H9 (cell line): ENCODE measurements around the gene BMERB1. TPM values are rescaled to one million over a fixed set of nuclear protein-coding genes. Genes with fewer than 3 reads are reported as not detected.

Source experiments
- DNase-seq: peaks from one replicate; pipeline ENCODE4 v3.0.0-alpha.2; 2017
- H2AFZ ChIP-seq: one replicate; pipeline ENCODE4 v1.6.1; 2013; ENCODE audit warnings: mild to moderate bottlenecking, low read length, control low read depth, moderate library complexity
- H2AK5ac ChIP-seq: 2 replicates; pipeline ENCODE4 v1.6.1; 2013; ENCODE audit warnings: low read length, control low read depth, mixed read lengths; ENCODE audit not compliant: insufficient read length
- H2BK120ac ChIP-seq: one replicate; pipeline ENCODE4 v1.6.1; 2013; ENCODE audit warnings: low read depth, mild to moderate bottlenecking, low read length, control low read depth, inconsistent platforms; ENCODE audit not compliant: poor library complexity, severe bottlenecking
- H2BK12ac ChIP-seq: 2 replicates; pipeline ENCODE4 v1.6.1; 2013; ENCODE audit warnings: low read length, control low read depth, mixed read lengths, low read depth; ENCODE audit not compliant: insufficient read length
- H2BK15ac ChIP-seq: 2 replicates; pipeline ENCODE4 v1.6.1; 2013; ENCODE audit warnings: low read depth, low read length, control low read depth
- H2BK20ac ChIP-seq: one replicate; pipeline ENCODE4 v1.6.1; 2013; ENCODE audit warnings: low read depth, mild to moderate bottlenecking, low read length, control low read depth, inconsistent platforms; ENCODE audit not compliant: poor library complexity, severe bottlenecking
- H2BK5ac ChIP-seq: 2 replicates; pipeline ENCODE4 v1.6.1; 2013; ENCODE audit warnings: low read length, control low read depth, mixed read lengths; ENCODE audit not compliant: insufficient read length
- H3K14ac ChIP-seq: 2 replicates; pipeline ENCODE4 v1.6.1; 2013; ENCODE audit warnings: low read length, control low read depth; ENCODE audit not compliant: insufficient read depth
- H3K18ac ChIP-seq: 2 replicates; pipeline ENCODE4 v1.6.1; 2013; ENCODE audit warnings: low read depth, mild to moderate bottlenecking, mixed read lengths, low read length, control low read depth; ENCODE audit not compliant: insufficient read length
- H3K23ac ChIP-seq: 2 replicates; pipeline ENCODE4 v1.6.1; 2013; ENCODE audit warnings: low read length, control low read depth, mixed read lengths, low read depth; ENCODE audit not compliant: insufficient read length
- H3K23me2 ChIP-seq: 2 replicates; pipeline ENCODE4 v1.6.1; 2013; ENCODE audit warnings: low read depth, mild to moderate bottlenecking, mixed read lengths, low read length, control low read depth; ENCODE audit not compliant: insufficient read length, poor library complexity, severe bottlenecking
- H3K27ac ChIP-seq: 2 replicates; pipeline ENCODE4 v1.5.1; 2013; ENCODE audit warnings: low read length, control low read depth, mixed read lengths, low read depth; ENCODE audit not compliant: insufficient read length
- H3K27me3 ChIP-seq: 2 replicates; pipeline ENCODE4 v1.6.1; 2013; ENCODE audit warnings: low read length, control low read depth, inconsistent platforms; ENCODE audit not compliant: insufficient read depth
- H3K4ac ChIP-seq: 2 replicates; pipeline ENCODE4 v1.6.1; 2013; ENCODE audit warnings: low read depth, mild to moderate bottlenecking, control low read depth, inconsistent platforms, low read length, moderate library complexity
- H3K4me1 ChIP-seq: 2 replicates; pipeline ENCODE4 v1.6.1; 2013; ENCODE audit warnings: low read length, control low read depth, inconsistent platforms; ENCODE audit not compliant: insufficient read depth
- H3K4me2 ChIP-seq: 2 replicates; pipeline ENCODE4 v1.6.1; 2013; ENCODE audit warnings: low read length, control low read depth, mixed read lengths; ENCODE audit not compliant: insufficient read length, insufficient read depth
- H3K56ac ChIP-seq: 2 replicates; pipeline ENCODE4 v1.6.1; 2013; ENCODE audit warnings: low read depth, mild to moderate bottlenecking, mixed read lengths, low read length, control low read depth; ENCODE audit not compliant: insufficient read length
- H3K79me1 ChIP-seq: 2 replicates; pipeline ENCODE4 v1.6.1; 2013; ENCODE audit warnings: low read depth, mild to moderate bottlenecking, moderate library complexity, low read length, control low read depth, inconsistent platforms; ENCODE audit not compliant: insufficient read depth, poor library complexity, severe bottlenecking
- H3K79me2 ChIP-seq: 2 replicates; pipeline ENCODE4 v1.6.1; 2013; ENCODE audit warnings: low read length, control low read depth, inconsistent platforms; ENCODE audit not compliant: insufficient read depth
- H3K9ac ChIP-seq: 2 replicates; pipeline ENCODE4 v1.6.1; 2013; ENCODE audit warnings: low read length, control low read depth, mixed read lengths; ENCODE audit not compliant: insufficient read length; ENCODE audit errors: extremely low read depth
- H3K9me3 ChIP-seq: one replicate; pipeline ENCODE4 v1.6.1; 2013; ENCODE audit warnings: low read depth, low read length, inconsistent platforms; ENCODE audit not compliant: control insufficient read depth
- H3T11ph ChIP-seq: one replicate; pipeline ENCODE4 v1.6.1; 2013; ENCODE audit warnings: mild to moderate bottlenecking, low read length, control low read depth, inconsistent platforms
- H4K20me1 ChIP-seq: one replicate; pipeline ENCODE4 v1.6.1; 2013; ENCODE audit not compliant: control insufficient read depth, insufficient read length, insufficient read depth
- H4K5ac ChIP-seq: 2 replicates; pipeline ENCODE4 v1.6.1; 2013; ENCODE audit warnings: low read depth, mild to moderate bottlenecking, mixed read lengths, low read length, control low read depth; ENCODE audit not compliant: insufficient read length
- H4K8ac ChIP-seq: replicated peaks from 2 replicates; pipeline ENCODE4 v1.6.1; 2013; ENCODE audit warnings: low read length, control low read depth, mixed read lengths, low read depth; ENCODE audit not compliant: insufficient read length
- H4K91ac ChIP-seq: 2 replicates; pipeline ENCODE4 v1.6.1; 2013; ENCODE audit warnings: low read depth, mild to moderate bottlenecking, moderate library complexity, mixed read lengths, low read length, control low read depth; ENCODE audit not compliant: insufficient read length
- H3K27ac Mint-ChIP-seq, 3 experiments: 2 replicates in 2 of 3; 3 replicates in 1 of 3; pipeline ENCODE4 v1.8.0; 2020 to 2021; ENCODE audit warnings: mixed read lengths in 3 of 3, mild to moderate bottlenecking in 1 of 3, moderate library complexity in 1 of 3
- H3K27me3 Mint-ChIP-seq: 2 replicates; pipeline ENCODE4 v1.8.0; 2021; ENCODE audit warnings: low read depth, mild to moderate bottlenecking, moderate library complexity, mixed read lengths
- H3K36me3 Mint-ChIP-seq, 3 experiments: 2 replicates in 2 of 3; 3 replicates in 1 of 3; pipeline ENCODE4 v1.8.0; 2020 to 2021; ENCODE audit warnings: low read depth in 3 of 3, mixed read lengths in 3 of 3; ENCODE audit not compliant: insufficient read depth in 1 of 3
- H3K4me1 Mint-ChIP-seq, 2 experiments: 2 replicates each; pipeline ENCODE4 v1.8.0; 2020; ENCODE audit warnings: mixed read lengths in 2 of 2
- H3K4me3 Mint-ChIP-seq, 2 experiments: 2 replicates in 1 of 2; 3 replicates in 1 of 2; pipeline ENCODE4 v1.8.0; 2020 to 2021; ENCODE audit warnings: mild to moderate bottlenecking in 2 of 2, mixed read lengths in 2 of 2, moderate library complexity in 1 of 2
- H3K9me3 Mint-ChIP-seq, 2 experiments: 2 replicates in 1 of 2; 3 replicates in 1 of 2; pipeline ENCODE4 v1.8.0; 2020; ENCODE audit warnings: mild to moderate bottlenecking in 2 of 2, mixed read lengths in 2 of 2, moderate library complexity in 1 of 2
- WGBS: extraction: QIAGEN DNeasy Blood & Tissue Kit; methylation state at CpG from one replicate; pipeline ENCODE4 v1.1.7; 2013; ENCODE audit warnings: missing lambda C conversion rate, low lambda C conversion rate, mixed read lengths; ENCODE audit not compliant: insufficient read length; ENCODE audit errors: extremely low coverage; 5-methylcytosine and 5-hydroxymethylcytosine counted together
- total RNA-seq: library from RNA; stranded (reverse); gene quantifications from 2 replicates; pipeline ENCODE4 v1.2.1, GENCODE V29; 2021
- TF ChIP-seq, protein P1 (sequence below): fragments of 200-600 bp; sonication (generic); conservative IDR thresholded peaks from 3 replicates; pipeline ENCODE4 v1.8.0; 2021; ENCODE audit warnings: antibody characterized with exemption, mild to moderate bottlenecking

Gene BMERB1
- total RNA-seq, 1 experiment from 2014 or later: 19.5 TPM

DNA sequence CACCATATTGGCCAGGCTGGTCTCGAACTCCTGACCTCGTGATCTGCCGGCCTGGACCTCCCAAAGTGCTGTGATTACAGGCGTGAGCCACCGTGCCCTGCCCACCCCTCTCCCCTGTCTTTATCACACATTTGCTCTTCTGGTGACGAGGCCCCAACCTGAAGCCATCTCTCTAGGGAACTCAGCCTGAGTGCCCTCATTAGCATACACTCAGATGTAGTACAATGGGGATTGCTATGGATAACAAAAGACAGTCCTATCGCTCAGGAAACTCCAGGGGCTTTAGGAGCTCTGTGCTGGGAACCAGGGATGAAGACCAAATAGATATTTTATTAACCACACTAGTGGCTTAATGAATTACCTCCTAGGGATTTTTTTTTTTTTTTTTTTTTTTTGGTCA is 107.9 kb downstream of the BMERB1 start:
- H3T11ph ChIP-seq: no peak overlapping the region
- no peaks in the 10 kb centered on the region for H4K20me1 ChIP-seq
- H3K23ac ChIP-seq: no peak overlapping the region
- no peaks in the 10 kb centered on the region for H3K23me2 ChIP-seq
- peak; percentile 62 for DNase-seq
- no peak overlapping the region for H3K4ac ChIP-seq
- no peak overlapping the region for H2BK12ac ChIP-seq
- H3K14ac ChIP-seq: no peak overlapping the region
- H3K18ac ChIP-seq: no peak overlapping the region
- Mint-ChIP-seq H3K9me3 (peaks cover 16 to 17% of the 10 kb centered on the region in 2 experiments), H3K4me1 (peaks cover 20 to 23% of the 10 kb centered on the region in 2 experiments), H3K27me3 (no peaks in the 10 kb centered on the region), H3K27ac (peak overlapping the region; percentile 19 to 78 (median 58); a peak in 4 of 7 replicates), H3K36me3 (peaks cover 0 to 20% (median 18%) of the 10 kb centered on the region in 3 experiments; a peak in 6 of 7 replicates), H3K4me3 (no peak overlapping the region; a peak in 1 of 5 replicates)
- H4K5ac ChIP-seq: no peak overlapping the region
- H3K56ac ChIP-seq: no peak overlapping the region
- TF ChIP-seq, protein P1, sequence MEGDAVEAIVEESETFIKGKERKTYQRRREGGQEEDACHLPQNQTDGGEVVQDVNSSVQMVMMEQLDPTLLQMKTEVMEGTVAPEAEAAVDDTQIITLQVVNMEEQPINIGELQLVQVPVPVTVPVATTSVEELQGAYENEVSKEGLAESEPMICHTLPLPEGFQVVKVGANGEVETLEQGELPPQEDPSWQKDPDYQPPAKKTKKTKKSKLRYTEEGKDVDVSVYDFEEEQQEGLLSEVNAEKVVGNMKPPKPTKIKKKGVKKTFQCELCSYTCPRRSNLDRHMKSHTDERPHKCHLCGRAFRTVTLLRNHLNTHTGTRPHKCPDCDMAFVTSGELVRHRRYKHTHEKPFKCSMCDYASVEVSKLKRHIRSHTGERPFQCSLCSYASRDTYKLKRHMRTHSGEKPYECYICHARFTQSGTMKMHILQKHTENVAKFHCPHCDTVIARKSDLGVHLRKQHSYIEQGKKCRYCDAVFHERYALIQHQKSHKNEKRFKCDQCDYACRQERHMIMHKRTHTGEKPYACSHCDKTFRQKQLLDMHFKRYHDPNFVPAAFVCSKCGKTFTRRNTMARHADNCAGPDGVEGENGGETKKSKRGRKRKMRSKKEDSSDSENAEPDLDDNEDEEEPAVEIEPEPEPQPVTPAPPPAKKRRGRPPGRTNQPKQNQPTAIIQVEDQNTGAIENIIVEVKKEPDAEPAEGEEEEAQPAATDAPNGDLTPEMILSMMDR: no peak
- H2BK120ac ChIP-seq: no peak overlapping the region
- no peaks in the 10 kb centered on the region for H3K9me3 ChIP-seq
- H2BK20ac ChIP-seq: no peak overlapping the region
- no CpG with 5 or more reads among the region's 7 CpGs for WGBS
- H3K27me3 ChIP-seq: no peaks in the 10 kb centered on the region
- no peak overlapping the region for H4K91ac ChIP-seq
- no peak overlapping the region for H3K4me2 ChIP-seq
- no peaks in the 10 kb centered on the region; the same call in 1 of the 2 replicates for H3K4me1 ChIP-seq
- H2AFZ ChIP-seq: no peak overlapping the region
- no peak overlapping the region for H2AK5ac ChIP-seq
- H2BK5ac ChIP-seq: no peak overlapping the region
- H3K9ac ChIP-seq: no peak overlapping the region
- H3K79me1 ChIP-seq: no peaks in the 10 kb centered on the region
- H2BK15ac ChIP-seq: no peak overlapping the region
- no peak overlapping the region for H3K27ac ChIP-seq
- no peak overlapping the region for H4K8ac ChIP-seq
- no peaks in the 10 kb centered on the region for H3K79me2 ChIP-seq
